GM21717 (cell line): ENCODE measurements around the gene IFIT1.
"Not testable (repeated sequence)": the region's sequence is repeated elsewhere in the genome, so short reads cannot be mapped to it uniquely, and the experiment has no call there.

Experiments
- ATAC-seq: cut with Tn5 transposase; IDR thresholded peaks from one replicate; pipeline ENCODE4 v1.9.1; 2021; ENCODE audit warnings: mild to moderate bottlenecking, moderate library complexity; ENCODE audit not compliant: unreplicated experiment

Gene IFIT1

GRCh38 chr10:89363729-89364442 is 28.5 kb upstream of the IFIT1 start:
- no peak for ATAC-seq

- no peak for ATAC-seq
Measured at GRCh38 chr10:89364531-89364930, 27.9 kb upstream of the IFIT1 start.

- peak; percentile 74 for ATAC-seq
Measured at GRCh38 chr10:89367529-89367928, 24.9 kb upstream of the IFIT1 start.

- no peak for ATAC-seq
Measured at GRCh38 chr10:89368129-89368528, 24.3 kb upstream of the IFIT1 start.

GRCh38 chr10:89369156-89370105 is 23.0 kb upstream of the IFIT1 start:
- no peak for ATAC-seq

- no peak for ATAC-seq
Measured at GRCh38 chr10:89371079-89371478, 21.3 kb upstream of the IFIT1 start.

GRCh38 chr10:89371987-89372386 is 20.4 kb upstream of the IFIT1 start:
- ATAC-seq = no peak

GRCh38 chr10:89373916-89374711 is 18.3 kb upstream of the IFIT1 start:
- ATAC-seq = no peak

- ATAC-seq = no peak
Measured at GRCh38 chr10:89374713-89375141, 17.7 kb upstream of the IFIT1 start.

GRCh38 chr10:89377705-89378637 is 14.5 kb upstream of the IFIT1 start, which contains the start of gene IFIT1B:
TSS of gene IFIT1B (plus strand) at chr10:89378056. CDS start at chr10:89378136, 80 bp downstream.
- ATAC-seq = no peak

GRCh38 chr10:89379103-89379502 is 13.3 kb upstream of the IFIT1 start:
- ATAC-seq = no peak

GRCh38 chr10:89382757-89383156 is 9.7 kb upstream of the IFIT1 start:
- ATAC-seq = no peak

GRCh38 chr10:89384474-89385340 is 7.7 kb upstream of the IFIT1 start:
- ATAC-seq = no peak

- no peak for ATAC-seq
Measured at GRCh38 chr10:89388806-89389205, 3.6 kb upstream of the IFIT1 start.

- no peak for ATAC-seq
Measured at GRCh38 chr10:89389254-89389653, 3.2 kb upstream of the IFIT1 start.

GRCh38 chr10:89390476-89391225 is 1.8 kb upstream of the IFIT1 start:
- no peak for ATAC-seq

GRCh38 chr10:89391226-89391576 is 1.2 kb upstream of the IFIT1 start:
- ATAC-seq = not testable (repeated sequence)

- no peak for ATAC-seq
Measured at GRCh38 chr10:89392974-89393373, 551 bp downstream of the IFIT1 start.
